GM21526 (cell line): ENCODE results near the gene AHNAK2.

Experiments
- ATAC-seq: cut with Tn5 transposase; IDR thresholded peaks from one replicate; pipeline ENCODE4 v1.9.1; 2021; ENCODE audit warnings: moderate library complexity; ENCODE audit not compliant: unreplicated experiment, low FRiP score

Gene AHNAK2

GRCh38 chr14:104974665-104975390 is 3.3 kb downstream of the AHNAK2 start:
- no peak for ATAC-seq

DNA sequence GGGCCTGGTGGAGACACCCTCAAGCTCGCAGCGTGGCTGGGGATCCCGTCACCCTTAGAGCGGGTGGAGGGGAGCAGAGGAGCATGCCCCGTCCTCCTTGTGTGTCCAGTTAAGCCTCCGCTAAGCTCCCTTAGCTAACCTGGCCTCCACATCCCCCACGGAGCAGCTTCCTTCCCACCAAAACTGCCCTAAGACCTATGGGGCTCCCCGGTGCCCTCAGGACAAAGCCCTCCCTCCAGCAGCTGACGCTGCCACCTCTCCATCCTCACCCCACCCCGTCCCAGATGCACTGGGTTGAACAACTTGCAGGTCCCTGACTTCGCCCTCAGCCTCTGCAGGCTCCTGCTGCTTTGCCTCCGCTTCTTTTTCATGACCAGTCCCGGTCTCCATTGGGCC is 4.0 kb downstream of the AHNAK2 start:
- no peak for ATAC-seq

GRCh38 chr14:104973385-104974145 is 4.6 kb downstream of the AHNAK2 start:
- no peak for ATAC-seq

DNA sequence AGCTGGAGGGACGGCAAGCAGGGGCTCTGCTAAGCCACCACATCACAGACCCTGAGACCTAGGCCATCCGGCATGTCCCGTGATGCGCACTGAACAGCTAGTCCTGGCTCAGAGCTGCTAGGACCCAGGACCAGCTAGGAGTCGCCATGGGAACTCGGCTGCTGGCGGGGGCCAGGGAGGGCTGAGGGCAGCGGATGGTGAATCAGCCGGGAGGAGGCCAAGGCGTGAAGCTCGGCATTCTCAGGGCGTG is 5.1 kb downstream of the AHNAK2 start:
- ATAC-seq = no peak

- no peak for ATAC-seq
Measured at GRCh38 chr14:104972301-104973134, 5.7 kb downstream of the AHNAK2 start.

DNA sequence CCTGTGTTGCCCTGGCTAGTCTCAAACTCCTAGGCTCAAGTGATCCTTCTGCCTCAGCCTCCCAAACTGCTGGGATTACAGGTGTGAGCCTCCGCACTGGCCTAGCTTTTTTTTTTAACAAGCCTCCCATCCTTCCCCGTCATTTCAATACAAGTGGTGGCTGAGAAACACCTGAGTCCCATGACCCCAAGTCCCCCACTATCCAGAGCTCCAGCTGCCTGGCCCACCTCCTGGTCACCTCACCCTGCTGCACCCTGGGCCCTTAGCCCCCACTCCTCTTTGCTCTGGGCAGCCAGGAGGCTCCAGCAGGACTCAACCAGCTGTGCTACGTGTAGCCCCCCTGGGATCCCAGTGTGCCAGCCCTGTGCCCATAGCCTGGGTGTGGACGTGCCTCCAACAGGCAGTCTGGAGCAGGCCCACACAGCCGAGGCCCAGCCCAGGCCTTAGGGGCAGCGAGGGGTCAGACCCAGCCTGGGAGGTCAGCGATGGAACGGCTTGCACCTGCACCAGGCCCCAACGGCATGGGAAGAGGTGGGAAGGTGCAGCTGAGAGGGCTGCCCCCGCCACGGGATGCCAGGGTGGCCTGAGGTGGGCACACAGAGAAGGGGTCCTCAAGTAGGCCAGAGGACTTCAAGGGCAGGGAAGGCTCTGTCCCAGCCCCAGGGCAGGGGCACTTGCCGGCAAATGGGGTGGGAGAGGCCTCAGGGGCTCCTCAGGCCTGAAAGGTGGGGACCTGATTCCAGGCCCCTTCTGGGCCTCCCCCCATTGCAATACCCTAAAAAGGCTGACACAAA is 6.5 kb downstream of the AHNAK2 start:
- no peak for ATAC-seq

DNA sequence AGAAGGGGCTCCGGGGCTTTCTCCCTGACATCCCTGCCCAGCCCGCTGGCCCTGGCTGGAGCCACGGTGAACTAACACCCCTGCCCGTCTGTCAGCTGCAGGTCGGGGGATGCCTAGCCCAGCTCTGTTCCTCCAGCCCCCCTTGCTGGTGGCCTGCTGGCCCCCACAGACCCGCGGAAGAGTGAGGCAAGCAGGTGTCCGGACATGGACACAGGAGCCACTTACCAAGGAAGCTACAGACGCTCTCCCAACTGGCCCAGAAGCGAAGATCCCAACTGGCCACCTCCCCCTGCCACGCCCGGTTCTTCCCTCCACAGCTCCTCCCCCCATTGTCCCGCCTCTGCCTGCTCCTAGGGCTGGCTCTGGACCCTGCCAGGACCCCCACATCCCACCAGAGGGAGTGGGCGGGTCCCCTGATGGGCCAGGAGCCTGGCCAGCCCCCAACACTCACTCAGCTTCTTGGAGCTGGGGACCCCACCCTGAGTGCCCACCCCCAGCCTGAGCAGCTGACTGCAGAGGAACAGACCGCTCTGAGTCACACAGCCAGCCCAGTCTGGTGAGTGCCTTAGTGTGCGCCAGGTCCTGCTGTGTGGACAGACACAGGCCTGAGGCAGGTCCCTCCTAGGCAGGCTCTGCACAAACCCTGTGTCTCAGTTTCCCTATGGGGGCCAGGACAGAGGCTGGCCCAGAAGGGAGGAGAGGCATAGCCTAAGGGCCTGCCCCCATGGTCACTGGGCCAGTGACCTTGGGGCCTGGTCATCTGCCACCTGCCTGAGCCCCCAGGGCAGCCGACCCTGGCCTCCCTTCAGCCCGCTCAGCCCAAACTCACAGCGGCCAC is 7.7 kb downstream of the AHNAK2 start:
- ATAC-seq = no peak

- ATAC-seq = no peak
Measured at GRCh38 chr14:104969741-104970230, 8.4 kb downstream of the AHNAK2 start.

- no peak for ATAC-seq
Measured at GRCh38 chr14:104968541-104969401, 9.4 kb downstream of the AHNAK2 start.

DNA sequence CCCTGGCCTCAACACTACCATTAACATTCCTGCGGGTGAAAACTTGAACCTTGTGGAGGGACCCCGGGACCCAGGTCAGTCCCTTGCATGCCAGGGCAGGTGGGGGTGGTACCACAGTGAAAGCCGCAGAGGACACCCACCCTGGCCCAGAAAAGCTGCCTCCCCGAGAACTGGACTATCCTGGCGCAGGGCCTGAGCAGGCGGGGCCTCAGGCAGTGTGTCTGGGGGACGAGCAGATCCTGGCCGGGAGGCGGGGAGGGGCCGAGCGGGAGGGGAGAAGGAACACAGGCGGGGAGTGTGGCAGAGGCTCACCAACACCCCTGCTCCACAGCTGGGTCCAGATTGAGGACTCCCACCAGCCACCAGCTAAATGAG is 10.0 kb downstream of the AHNAK2 start:
- no peak for ATAC-seq

DNA sequence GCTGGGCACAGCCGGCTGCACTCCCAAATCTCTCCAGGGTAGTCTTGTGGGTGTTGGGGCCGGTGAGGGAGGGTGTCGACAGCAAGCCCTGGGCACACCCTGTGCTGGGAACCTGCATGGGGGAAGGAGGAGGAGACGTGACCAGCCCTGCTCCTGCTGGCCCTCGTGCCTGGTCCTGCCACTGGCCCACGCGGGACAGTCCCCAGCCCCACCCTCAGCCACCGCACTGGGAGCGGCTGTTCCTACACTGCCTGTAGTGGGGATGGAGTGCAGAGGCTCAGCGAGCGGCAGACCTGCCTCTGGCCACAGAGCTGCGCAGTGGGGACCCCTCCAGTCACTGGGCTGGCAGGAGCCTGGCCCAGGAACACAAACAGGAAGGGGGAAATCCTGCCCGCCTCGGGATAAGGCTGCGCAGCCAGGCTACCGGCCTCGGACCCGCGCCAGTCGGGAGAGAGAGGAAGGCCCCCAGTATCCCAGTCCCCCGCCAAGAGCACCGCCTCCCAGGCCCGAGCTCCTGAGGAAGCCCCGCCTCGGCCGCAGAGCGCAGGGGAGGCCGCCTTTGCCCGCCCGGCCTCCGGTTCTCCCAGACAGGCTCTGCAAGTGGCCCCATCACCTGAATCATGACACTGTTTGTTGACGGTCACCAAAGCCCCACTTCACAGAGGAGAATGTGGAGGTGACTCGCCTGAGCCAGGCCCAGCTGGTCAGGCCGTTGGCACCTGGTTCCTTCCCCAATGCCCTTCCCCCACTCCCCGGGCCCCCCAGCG is 10.6 kb downstream of the AHNAK2 start:
- no peak for ATAC-seq

- no peak for ATAC-seq
Measured at GRCh38 chr14:104966981-104967385, 11.2 kb downstream of the AHNAK2 start.

DNA sequence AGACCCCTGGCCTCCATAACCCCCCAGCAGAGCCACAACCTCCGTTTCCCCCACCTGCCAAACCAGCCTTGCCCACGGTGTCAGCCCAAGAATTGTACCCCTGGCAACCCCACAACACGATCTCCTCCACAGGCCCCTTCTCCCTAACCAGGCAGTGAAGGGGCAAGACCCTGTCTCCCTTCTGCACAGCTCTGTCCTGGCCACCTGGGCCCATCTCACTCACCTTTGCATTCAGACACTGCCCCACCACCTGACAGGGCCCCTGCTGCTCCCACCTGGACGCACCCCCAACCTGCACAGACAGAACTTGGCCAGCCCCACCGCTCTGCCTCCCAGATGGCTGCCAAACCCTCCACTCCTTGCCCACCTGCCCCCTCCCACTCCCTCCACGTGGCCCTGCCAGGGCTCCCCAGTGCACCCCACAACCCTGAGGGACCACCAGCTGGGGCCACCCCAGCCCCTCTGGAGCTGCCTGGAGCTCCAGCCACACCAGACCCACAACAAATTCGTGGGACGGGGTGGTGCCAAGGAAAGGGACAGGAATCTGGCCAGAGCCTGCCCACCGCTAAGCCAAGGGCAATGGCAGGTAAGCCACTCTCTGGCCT is 11.8 kb downstream of the AHNAK2 start:
- ATAC-seq = no peak

- ATAC-seq = no peak
Measured at GRCh38 chr14:104965561-104966231, 12.5 kb downstream of the AHNAK2 start.

- no peak for ATAC-seq
Measured at GRCh38 chr14:104964546-104964945, 13.6 kb downstream of the AHNAK2 start.

DNA sequence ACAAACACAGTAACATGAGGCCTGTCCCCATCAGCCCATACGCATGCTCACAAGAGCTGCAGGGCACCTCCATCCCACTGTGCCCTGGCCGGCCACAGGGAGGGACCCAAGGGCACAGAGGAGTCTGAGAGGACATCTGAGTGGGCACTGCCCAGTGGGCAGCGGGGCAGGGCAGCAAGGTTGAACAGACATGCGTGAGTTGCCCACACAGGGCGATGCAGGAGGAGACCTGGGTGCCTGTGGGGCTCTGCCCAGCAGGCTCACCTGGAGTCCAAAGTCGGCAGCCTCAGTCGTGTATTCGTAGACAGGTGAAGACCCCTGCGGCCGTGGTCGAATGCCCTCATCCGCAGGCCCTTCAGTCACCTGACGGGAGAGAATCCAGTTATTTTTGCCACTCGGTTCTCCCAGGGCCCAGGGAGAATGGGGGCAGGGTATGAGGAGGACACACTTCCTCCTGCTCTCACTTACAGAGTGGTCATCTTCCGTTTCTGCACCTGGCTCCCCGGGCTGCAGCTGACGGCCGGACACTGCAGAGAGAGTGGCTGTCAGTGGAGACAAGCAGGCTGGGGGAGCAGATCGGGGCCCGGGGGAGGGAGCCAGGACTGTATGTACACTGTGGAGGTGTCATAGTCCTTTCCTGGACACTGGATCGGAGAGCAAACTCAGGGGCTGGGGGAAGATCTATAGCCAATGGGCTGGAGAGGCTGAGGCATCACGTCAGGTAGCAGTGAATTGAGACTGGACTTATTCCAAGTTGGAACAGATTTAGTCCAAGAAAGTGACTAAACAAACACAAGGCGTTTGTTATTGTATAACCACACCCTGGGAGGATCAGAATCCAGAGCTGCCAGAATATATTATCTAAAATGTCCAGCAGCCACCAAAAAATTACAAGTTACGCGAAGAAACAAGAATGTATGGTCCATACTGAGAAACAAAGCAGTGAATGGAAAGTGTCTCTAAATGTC is 20.7 kb downstream of the AHNAK2 start:
- no peak for ATAC-seq
